DND-41 (cell line): Measurements from ENCODE around the gene BTRC.

ENCODE experiments used
- ATAC-seq: fragments of 200-7000 bp; cut with Tn5 transposase; 3 replicates; pipeline ENCODE4 v1.9.1; 2021; ENCODE audit warnings: low read depth; ENCODE audit not compliant: insufficient read depth
- DNase-seq: peaks from one replicate; pipeline ENCODE4 v3.0.0-alpha.2; 2020
- H2AFZ ChIP-seq: 2 replicates; pipeline ENCODE4 v1.6.0; 2012; ENCODE audit warnings: low read depth, low read length
- H3K27ac ChIP-seq: 2 replicates; pipeline ENCODE4 v1.5.1; 2012; ENCODE audit warnings: low read length, inconsistent platforms
- H3K27me3 ChIP-seq: fragments of 200-600 bp; sonication (generic); 2 replicates; pipeline ENCODE4 v1.6.0; 2012; ENCODE audit warnings: low read length, mild to moderate bottlenecking, inconsistent platforms; ENCODE audit not compliant: insufficient read depth, poor library complexity
- H3K36me3 ChIP-seq: 2 replicates; pipeline ENCODE4 v1.5.1; 2012; ENCODE audit warnings: low read length, inconsistent platforms; ENCODE audit not compliant: insufficient read depth
- H3K4me1 ChIP-seq: 2 replicates; pipeline ENCODE4 v1.5.1; 2012; ENCODE audit warnings: mild to moderate bottlenecking, low read length; ENCODE audit not compliant: insufficient read depth
- H3K4me2 ChIP-seq: 2 replicates; pipeline ENCODE4 v1.6.0; 2012; ENCODE audit warnings: mild to moderate bottlenecking, moderate library complexity, low read length, inconsistent platforms; ENCODE audit not compliant: insufficient read depth
- H3K4me3 ChIP-seq, 2 experiments: fragments of 200-600 bp in 1 of 2; shearing (Covaris generic) in 1 of 2; 2 replicates each; pipeline ENCODE4 v1.5.1; 2012 to 2016; ENCODE audit warnings: inconsistent platforms in 2 of 2, low read length in 2 of 2, mild to moderate bottlenecking in 2 of 2, low read depth in 1 of 2, moderate library complexity in 1 of 2
- H3K79me2 ChIP-seq: 2 replicates; pipeline ENCODE4 v1.6.0; 2012; ENCODE audit warnings: low read length, inconsistent platforms; ENCODE audit not compliant: insufficient read depth
- H3K9ac ChIP-seq: 2 replicates; pipeline ENCODE4 v1.6.0; 2012; ENCODE audit warnings: low read depth, mild to moderate bottlenecking, inconsistent platforms, low read length, moderate library complexity
- H3K9me3 ChIP-seq: 2 replicates; pipeline ENCODE4 v1.5.1; 2012; ENCODE audit warnings: low read length, moderate library complexity, mild to moderate bottlenecking, inconsistent platforms; ENCODE audit not compliant: insufficient read depth, severe bottlenecking
- H4K20me1 ChIP-seq: 2 replicates; pipeline ENCODE4 v1.6.0; 2012; ENCODE audit warnings: low read length; ENCODE audit not compliant: insufficient read depth
- CTCF ChIP-seq: IDR thresholded peaks from 2 replicates; pipeline ENCODE4 v1.5.1; 2012; ENCODE audit warnings: borderline replicate concordance, low read length, moderate library complexity, mild to moderate bottlenecking; ENCODE audit not compliant: poor library complexity, severe bottlenecking; ENCODE audit errors: extremely low read depth
- EZH2 ChIP-seq: IDR thresholded peaks from 3 replicates; pipeline ENCODE4 v1.6.1; 2012; ENCODE audit warnings: borderline replicate concordance, low read depth, mild to moderate bottlenecking, moderate library complexity, low read length, inconsistent platforms; ENCODE audit not compliant: severe bottlenecking

The BTRC gene

GRCh38 chr10:101429423-101429822, 75.5 kb downstream of the BTRC start:
- H3K36me3 ChIP-seq = no peaks in the 10 kb centered on the region
- H2AFZ ChIP-seq = no peak overlapping the region
- no peak overlapping the region for H3K4me3 ChIP-seq
- no peaks in the 10 kb centered on the region for H3K4me1 ChIP-seq
- no peak overlapping the region for H3K9ac ChIP-seq
- H3K79me2 ChIP-seq = peaks cover 5% of the 10 kb centered on the region
- H3K9me3 ChIP-seq = no peaks in the 10 kb centered on the region
- ATAC-seq (no peak), DNase-seq (no peak)
- no peak overlapping the region for H3K4me2 ChIP-seq
- H3K27me3 ChIP-seq = no peaks in the 10 kb centered on the region
- peaks cover 14% of the 10 kb centered on the region; the same call in 1 of the 2 replicates for H4K20me1 ChIP-seq
- no peak for TF ChIP-seq EZH2
- no peak for TF ChIP-seq CTCF
- no peak overlapping the region for H3K27ac ChIP-seq

GRCh38 chr10:101436302-101436701, 82.3 kb downstream of the BTRC start:
- no peak overlapping the region for H3K4me3 ChIP-seq
- no peaks in the 10 kb centered on the region for H3K4me1 ChIP-seq
- H3K4me2 ChIP-seq = no peak overlapping the region
- H3K9me3 ChIP-seq = no peaks in the 10 kb centered on the region
- H3K79me2 ChIP-seq = no peaks in the 10 kb centered on the region
- no peaks in the 10 kb centered on the region for H3K27me3 ChIP-seq
- TF ChIP-seq EZH2 (no peak), CTCF (no peak)
- no peak overlapping the region for H3K27ac ChIP-seq
- 0 out of 2 replicates have a peak, but pooled peaks cover 2% of the 10 kb centered on the region for H4K20me1 ChIP-seq
- no peak for ATAC-seq
- no peak overlapping the region for H2AFZ ChIP-seq
- H3K36me3 ChIP-seq = no peaks in the 10 kb centered on the region
- H3K9ac ChIP-seq = no peak overlapping the region
- no peak for DNase-seq

- Histone ChIP-seq H3K4me2 (no peak overlapping the region), H3K36me3 (no peaks in the 10 kb centered on the region), H2AFZ (no peak overlapping the region), H3K79me2 (no peaks in the 10 kb centered on the region), H3K4me3 (no peak overlapping the region), H3K27me3 (no peaks in the 10 kb centered on the region), H3K9me3 (no peaks in the 10 kb centered on the region), H3K27ac (no peak overlapping the region), H4K20me1 (peaks cover 5% of the 10 kb centered on the region), H3K9ac (no peak overlapping the region), H3K4me1 (no peaks in the 10 kb centered on the region)
- DNase-seq (no peak), ATAC-seq (no peak)
- TF ChIP-seq CTCF (no peak), EZH2 (no peak)
Measured at GRCh38 chr10:101438881-101439391, 85.0 kb downstream of the BTRC start.
